Left cardiac atrium (tissue), 4 donors: ENCODE data around the gene MAGED1. TPM values are rescaled to one million over a fixed set of nuclear protein-coding genes. Genes with fewer than 3 reads are reported as not detected.

ENCODE experiments used
- ATAC-seq, 2 donors: fragments of 200-7000 bp; cut with Tn5 transposase; one replicate each; pipeline ENCODE4 v1.9.1; 2020; ENCODE audit warnings: mild to moderate bottlenecking in 2 of 2, moderate library complexity in 2 of 2
- DNase-seq: peaks from one replicate; pipeline ENCODE4 v3.0.0-alpha.2; 2020
- intact Hi-C, 2 donors: fragments of 100-400 bp; cut with DNase I; formaldehyde crosslinking; loops; one replicate each; pipeline versions ENCODE4 v1.14.1 to v1.15.1; 2022 to 2023
- long read RNA-seq: library from polyadenylated mRNA; unstranded; transcript quantifications from one replicate; pipeline ENCODE4 v2.0.0, GENCODE V29; 2021
- total RNA-seq, 2 donors: library from RNA; stranded (reverse); fragmentation: NEBNext Ultra II Directional; extraction: Animal tissue kit (Norgen Biotek cat#: 25700); gene quantifications; one replicate each; pipeline ENCODE4 v1.2.1, GENCODE V29; 2021
- donor health status: DM: no; HTN: yes; CAD: no.
- donor health status: DM: no; HTN: yes; CAD: no; lungs with severe emphysema.
- donor health status: DM: yes; HTN: yes; CAD: no.
- donor health status: Dilated cardiomyopathy.

The MAGED1 gene
- total RNA-seq: 100 to 1,000 TPM in 1 of 2 donors, 10 to 100 TPM in 1; 73.8 to 104 TPM
- long read RNA-seq, transcript MAGED1-201 (13 exons, 2,747 nt): major isoform, 38 of 124 reads
- long read RNA-seq, transcript MAGED1-204 (13 exons, 2,701 nt): minor isoform, 19 of 124 reads
- long read RNA-seq, partial matches to known transcripts: 61 of 124 reads
- long read RNA-seq, other reads (novel, unspliced or antisense): 5 of 124 reads

GRCh38 chrX:51892921-51893745, at the start of gene MAGED1:
TSS of gene MAGED1 (plus strand) at chrX:51893623. CDS start at chrX:51894305, 682 bp downstream.
- ATAC-seq: peak; percentile 90 to 94
- intact Hi-C loops: no loop called here
- peak; percentile 92 for DNase-seq

- DNase-seq (no peak), ATAC-seq (no peak)
- intact Hi-C loops: no loop called here
Observed at GRCh38 chrX:51847463-51847862, 46.0 kb upstream of the MAGED1 start.

- ATAC-seq: no peak
- DNase-seq: no peak
- intact Hi-C loops: no loop called here
Observed at GRCh38 chrX:51851507-51852085, 41.8 kb upstream of the MAGED1 start.

GRCh38 chrX:51852096-51852495, 41.3 kb upstream of the MAGED1 start:
- no peak for ATAC-seq
- no peak for DNase-seq
- intact Hi-C loops: no loop called here

- intact Hi-C loops: no loop called here
- ATAC-seq: no peak
- DNase-seq: no peak
Observed at GRCh38 chrX:51852621-51853020, 40.8 kb upstream of the MAGED1 start.

GRCh38 chrX:51853251-51853650, 40.2 kb upstream of the MAGED1 start:
- ATAC-seq (no peak), DNase-seq (no peak)
- intact Hi-C loops: no loop called here

- intact Hi-C loops: no loop called here
- DNase-seq: no peak
- no peak for ATAC-seq
Observed at GRCh38 chrX:51855698-51856097, 37.7 kb upstream of the MAGED1 start.

GRCh38 chrX:51857159-51857733, 36.2 kb upstream of the MAGED1 start:
- intact Hi-C loops: no loop called here
- no peak for ATAC-seq
- DNase-seq: no peak

GRCh38 chrX:51860679-51861078, 32.7 kb upstream of the MAGED1 start:
- intact Hi-C loops: no loop called here
- ATAC-seq (peak; percentile 47 to 61), DNase-seq (no peak)

- DNase-seq (no peak), ATAC-seq (no peak)
- intact Hi-C loops: no loop called here
Observed at GRCh38 chrX:51862920-51863319, 30.5 kb upstream of the MAGED1 start.

GRCh38 chrX:51866210-51866609, 27.2 kb upstream of the MAGED1 start:
- ATAC-seq: no peak
- DNase-seq: no peak
- intact Hi-C loops: no loop called here

- ATAC-seq (no peak), DNase-seq (no peak)
- intact Hi-C loops: no loop called here
Observed at GRCh38 chrX:51867626-51868025, 25.8 kb upstream of the MAGED1 start.

GRCh38 chrX:51870354-51870753, 23.1 kb upstream of the MAGED1 start:
- ATAC-seq: no peak
- intact Hi-C loops: no loop called here
- DNase-seq: no peak

GRCh38 chrX:51874123-51874522, 19.3 kb upstream of the MAGED1 start:
- ATAC-seq (no peak), DNase-seq (no peak)
- intact Hi-C loops: no loop called here

- ATAC-seq (peak in 1 of 2 donors; percentile 33), DNase-seq (no peak)
- intact Hi-C loops: no loop called here
Observed at GRCh38 chrX:51876441-51876840, 17.0 kb upstream of the MAGED1 start.

GRCh38 chrX:51878056-51878455, 15.4 kb upstream of the MAGED1 start:
- ATAC-seq: no peak
- intact Hi-C loops: no loop called here

GRCh38 chrX:51889851-51890250, 3.6 kb upstream of the MAGED1 start:
- intact Hi-C loops: no loop called here
- ATAC-seq (no peak), DNase-seq (no peak)

More at GRCh38 chrX:51878056-51878455, 15.4 kb upstream of the MAGED1 start:
- DNase-seq: no peak

- intact Hi-C loops: no loop called here
- ATAC-seq (no peak), DNase-seq (no peak)
Observed at GRCh38 chrX:51891245-51891644, 2.2 kb upstream of the MAGED1 start.

GRCh38 chrX:51891821-51892551, 1.4 kb upstream of the MAGED1 start:
- peak; percentile 22 for DNase-seq
- intact Hi-C loops: no loop called here
- ATAC-seq: peak in 1 of 2 donors; percentile 11
